Measurements from ENCODE around the gene MOV10L1.

GRCh38 chr22:50081426-50082196 lies 8.2 kb upstream of the MOV10L1 start:
- TF ChIP-seq POLR2A (IDR thresholded peaks at IDR 0.05) (no peak), CTCF (IDR thresholded peaks at IDR 0.05) (no peak)

Data from heart left ventricle (tissue), 13 donors.